ENCODE results near the gene SH3TC2.

GRCh38 chr5:149004559-149004958, 58.3 kb downstream of the SH3TC2 start:
- no peak for TF ChIP-seq EZH2 (IDR thresholded peaks at IDR 0.05)
- TF ChIP-seq POLR2AphosphoS5 (IDR thresholded peaks at IDR 0.05; ENCODE audit: borderline replicate concordance, low read depth, low read length), result no peak
